GM21528 (cell line): Measurements from ENCODE around the gene LTBR.
"Not testable (repeated sequence)": the region's sequence is repeated elsewhere in the genome, so short reads cannot be mapped to it uniquely, and the experiment has no call there.

Source experiments
- ATAC-seq: cut with Tn5 transposase; IDR thresholded peaks from one replicate; pipeline ENCODE4 v1.9.1; 2021; ENCODE audit warnings: mild to moderate bottlenecking, moderate library complexity; ENCODE audit not compliant: unreplicated experiment, low FRiP score

The LTBR gene

DNA sequence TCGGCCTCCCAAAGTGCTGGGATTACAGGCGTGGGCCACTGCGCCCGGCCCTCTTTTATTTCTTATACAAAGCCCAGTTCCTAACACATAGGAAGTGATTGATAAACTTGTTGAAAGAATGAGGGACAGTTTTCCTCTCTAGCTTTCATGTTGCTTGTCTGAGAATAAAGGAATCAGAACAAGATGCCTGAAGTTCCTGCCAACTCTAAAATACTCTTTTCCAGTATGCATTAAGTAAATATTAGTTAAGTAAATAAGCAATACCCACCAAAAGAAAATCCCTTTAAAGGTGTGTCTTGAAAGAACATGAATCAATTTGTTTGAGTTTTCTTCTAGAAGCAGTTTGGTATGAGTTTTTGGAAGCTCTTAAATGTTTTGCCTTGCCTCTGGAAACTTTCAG lies 36.4 kb downstream of the LTBR start:
- ATAC-seq = no peak

GRCh38 chr12:6423267-6424007 lies 39.5 kb downstream of the LTBR start:
- no peak for ATAC-seq

DNA sequence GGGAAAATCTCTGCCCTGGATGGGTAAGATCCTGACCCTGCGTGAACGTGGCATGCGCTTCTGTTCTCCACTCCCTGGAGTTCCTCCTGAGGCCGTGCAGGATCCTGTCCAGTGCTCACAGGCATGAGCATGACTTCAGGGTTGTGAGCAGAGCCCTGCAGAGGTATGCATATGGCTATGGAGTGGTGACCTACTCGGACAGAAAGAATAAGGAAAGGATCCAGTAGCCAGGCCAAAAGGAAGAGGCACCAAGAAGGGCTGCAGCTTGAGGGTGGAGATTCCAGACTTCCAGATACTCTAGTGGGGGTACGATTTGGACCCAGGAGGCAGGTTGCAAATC lies 40.0 kb downstream of the LTBR start:
- no peak for ATAC-seq

- ATAC-seq = no peak
These were observed 40.9 kb downstream of the LTBR start for GRCh38 chr12:6424866-6425265.

DNA sequence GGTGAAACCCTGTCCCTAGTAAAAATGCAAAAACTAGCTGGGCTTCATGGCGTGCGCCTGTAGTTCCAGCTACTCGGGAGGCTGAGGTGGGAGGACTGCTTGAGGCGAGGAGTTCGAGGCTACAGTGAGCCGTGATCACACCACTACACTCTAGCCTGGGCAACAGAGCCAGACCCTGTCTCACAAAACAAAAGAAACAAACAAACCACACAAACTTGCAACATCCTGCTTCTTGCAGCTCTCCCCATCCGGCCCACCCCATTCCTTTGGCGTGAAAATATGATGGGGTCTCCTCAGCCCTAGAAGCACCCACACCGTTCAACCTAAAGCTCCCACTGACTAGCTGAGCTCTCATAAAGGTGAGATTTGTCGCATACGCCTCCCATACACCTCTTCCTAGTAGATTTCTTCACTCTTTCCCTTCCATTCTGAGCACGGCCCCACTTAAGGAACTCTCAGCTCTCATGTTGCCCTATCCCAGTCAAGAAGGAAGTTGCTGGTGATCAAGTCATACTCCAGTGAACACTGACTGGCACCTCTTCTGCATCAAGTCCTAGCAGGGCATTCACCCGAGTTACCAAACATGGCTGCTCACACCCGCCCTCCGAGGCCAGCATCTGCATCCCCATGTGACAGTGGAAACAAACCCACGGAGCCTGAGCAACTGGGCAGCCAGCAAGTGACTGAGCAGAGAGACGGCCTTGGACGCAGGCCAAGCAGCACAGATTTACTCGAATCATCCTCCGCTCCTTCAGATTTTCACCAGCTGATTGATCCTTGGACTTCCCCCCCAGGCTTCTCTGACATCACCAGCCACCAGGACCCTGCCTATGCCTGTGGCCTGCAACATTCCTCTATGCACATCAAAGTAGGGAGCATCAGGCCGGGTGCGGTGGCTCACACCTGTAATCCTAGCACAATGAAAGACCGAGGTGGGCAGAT lies 41.9 kb downstream of the LTBR start:
- no peak for ATAC-seq

DNA sequence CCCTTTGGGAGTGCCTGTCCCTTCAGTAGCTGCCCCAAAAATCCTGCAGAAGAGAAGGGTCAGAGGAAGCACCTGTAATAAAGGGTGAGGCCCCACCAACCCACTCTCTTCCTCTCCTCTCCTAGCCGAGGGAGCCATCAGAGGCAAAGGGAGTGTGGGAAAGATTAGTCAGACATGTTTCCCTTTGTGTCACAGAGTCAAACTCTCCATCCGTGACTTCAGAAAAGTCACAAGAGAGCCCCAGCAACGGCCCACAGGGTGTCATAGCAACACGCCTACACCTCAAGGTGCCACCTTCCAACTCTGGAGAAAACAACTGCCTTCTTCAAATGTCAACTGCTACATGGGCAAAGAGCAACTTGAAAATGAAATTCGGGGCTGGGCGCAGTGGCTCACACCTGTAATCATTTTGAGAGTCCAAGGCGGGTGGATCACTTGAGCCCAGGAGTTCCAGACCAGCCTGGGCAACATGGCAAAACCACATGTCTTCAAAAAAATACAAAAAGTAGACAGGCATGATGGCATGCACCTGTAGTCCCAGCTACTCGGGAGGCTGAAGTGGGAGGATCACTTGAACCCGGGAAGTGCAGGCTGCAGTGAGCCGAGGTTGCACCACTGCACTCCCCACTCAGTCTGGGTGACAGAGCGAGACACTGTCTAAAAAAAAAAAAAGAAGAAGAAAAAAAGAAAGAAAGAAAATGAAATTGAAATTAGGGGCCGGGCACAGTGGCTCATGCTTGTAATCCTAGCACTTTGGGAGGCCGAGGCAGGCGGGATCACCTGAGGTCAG lies 43.1 kb downstream of the LTBR start:
- ATAC-seq = peak; percentile 66

DNA sequence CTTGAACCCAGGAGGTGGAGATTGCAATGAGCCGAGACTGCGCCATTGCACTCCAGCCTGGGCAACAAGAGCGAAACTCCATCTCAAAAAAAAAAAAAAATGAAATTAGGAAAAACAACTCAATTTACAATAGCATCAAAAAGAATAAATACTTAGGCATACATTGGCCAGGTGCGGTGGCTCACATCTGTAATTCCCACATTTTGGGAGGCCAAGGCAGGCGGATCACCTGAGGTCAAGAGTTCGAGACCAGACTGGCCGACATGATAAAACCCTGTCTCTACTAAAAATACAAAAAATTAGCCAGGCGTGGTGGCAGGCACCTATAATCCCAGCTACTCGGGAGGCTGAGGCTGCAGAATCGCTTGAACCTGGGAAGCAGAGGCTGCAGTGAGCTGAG lies 43.8 kb downstream of the LTBR start:
- ATAC-seq = not testable (repeated sequence)

DNA sequence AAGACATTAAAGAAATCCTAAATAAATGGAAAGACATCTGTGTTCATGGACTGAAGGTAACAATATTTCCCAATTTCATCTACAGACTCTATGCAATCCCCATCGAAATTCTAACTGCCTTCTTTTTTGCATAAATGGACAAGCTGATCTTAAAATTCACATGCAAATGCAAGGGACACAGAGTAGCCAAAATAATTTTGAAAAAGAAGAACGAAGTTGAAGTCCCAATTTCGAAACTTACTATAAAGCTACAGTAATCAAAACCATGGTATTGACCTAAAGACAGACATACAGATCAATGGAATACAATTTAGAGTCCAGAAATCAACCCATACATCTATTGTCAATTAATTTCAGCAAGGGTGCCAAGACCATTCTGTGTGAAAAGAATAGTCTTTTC lies 44.4 kb downstream of the LTBR start:
- ATAC-seq = no peak

DNA sequence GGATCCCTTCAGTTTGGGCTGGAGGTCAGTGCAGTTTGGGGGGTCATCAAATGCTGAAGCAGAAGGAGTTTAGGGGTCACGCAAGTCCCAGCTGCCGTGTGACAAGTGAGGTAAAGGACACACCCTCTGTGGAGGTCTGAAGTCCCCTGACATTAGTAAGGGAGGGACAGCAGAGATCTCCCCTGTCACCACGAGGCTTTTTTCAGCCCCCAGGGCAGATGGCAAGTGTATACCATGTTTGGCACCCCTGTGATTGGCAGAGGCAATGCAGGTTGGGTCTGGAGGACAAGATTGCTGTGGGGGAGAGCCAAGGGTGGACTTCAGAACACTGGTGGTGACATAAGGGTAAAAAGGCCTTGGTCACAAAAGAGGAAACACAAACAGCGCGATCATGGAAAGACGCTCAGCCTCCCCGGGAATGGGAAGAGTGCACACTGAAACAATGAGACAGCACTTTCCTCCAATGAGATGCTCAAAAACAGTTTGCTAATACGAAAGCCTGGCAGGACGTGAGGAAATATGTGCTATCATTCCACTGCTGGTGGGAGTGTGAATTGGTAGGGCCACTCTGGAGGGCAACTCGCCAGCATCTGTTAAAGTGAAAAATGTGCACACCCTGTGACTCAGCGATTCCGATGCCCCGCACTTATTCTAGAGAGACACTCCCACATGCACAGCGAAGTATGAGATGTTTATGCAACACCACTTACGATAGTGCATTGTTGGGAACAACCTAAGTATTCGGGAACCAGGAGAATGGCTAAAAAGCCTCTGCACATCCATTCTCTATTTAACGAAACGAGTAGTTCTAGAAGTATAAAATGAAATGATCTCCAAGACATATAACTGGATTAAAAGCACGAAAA lies 46.4 kb downstream of the LTBR start:
- no peak for ATAC-seq

GRCh38 chr12:6432991-6433390 lies 49.0 kb downstream of the LTBR start:
- no peak for ATAC-seq

DNA sequence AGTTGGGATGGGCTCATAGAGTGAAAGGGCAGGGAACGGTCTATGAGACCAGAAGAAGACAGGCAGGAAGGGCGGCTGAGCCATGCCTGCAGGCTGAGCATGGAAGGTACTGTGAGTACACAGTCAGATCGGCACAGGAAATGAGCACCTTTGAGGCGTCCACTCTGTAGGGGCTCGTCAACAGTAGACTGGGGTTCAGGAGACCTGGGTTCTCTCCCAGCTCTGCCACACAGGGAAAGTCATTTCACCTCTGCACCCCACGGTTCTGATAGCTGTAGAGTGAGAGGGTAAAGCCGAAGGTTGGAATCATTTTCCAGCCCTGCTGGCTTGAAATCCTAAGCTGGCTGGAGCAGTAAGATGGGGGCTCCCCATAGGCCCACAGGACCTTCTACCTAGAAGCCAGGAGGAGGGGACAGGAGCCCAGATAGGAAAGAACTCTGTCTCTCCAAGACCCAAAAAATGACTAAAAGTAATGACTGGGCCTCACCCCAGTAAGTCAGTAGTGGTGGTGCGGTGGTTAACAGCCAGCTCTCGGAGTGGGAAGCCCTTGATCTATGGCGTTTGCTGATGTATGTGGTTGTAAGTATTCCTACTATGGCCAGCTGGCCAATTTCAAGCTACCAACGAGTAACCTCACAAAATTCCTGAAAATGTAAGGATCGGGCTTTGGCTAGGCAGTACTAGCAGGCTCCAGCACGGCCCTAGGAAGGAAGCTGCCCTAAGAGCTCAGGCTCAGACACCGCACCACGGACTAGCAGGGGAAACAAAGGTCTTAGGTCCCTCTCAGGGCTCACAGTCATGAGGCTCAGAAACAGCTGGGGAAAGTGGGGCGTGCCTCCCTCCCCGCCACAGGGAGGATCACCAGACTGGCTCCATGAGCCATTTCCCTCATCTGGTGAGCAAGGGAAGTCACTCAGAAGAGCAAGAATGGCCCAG lies 50.5 kb downstream of the LTBR start:
- ATAC-seq = no peak

GRCh38 chr12:6435961-6436715 lies 52.2 kb downstream of the LTBR start:
- ATAC-seq = no peak

DNA sequence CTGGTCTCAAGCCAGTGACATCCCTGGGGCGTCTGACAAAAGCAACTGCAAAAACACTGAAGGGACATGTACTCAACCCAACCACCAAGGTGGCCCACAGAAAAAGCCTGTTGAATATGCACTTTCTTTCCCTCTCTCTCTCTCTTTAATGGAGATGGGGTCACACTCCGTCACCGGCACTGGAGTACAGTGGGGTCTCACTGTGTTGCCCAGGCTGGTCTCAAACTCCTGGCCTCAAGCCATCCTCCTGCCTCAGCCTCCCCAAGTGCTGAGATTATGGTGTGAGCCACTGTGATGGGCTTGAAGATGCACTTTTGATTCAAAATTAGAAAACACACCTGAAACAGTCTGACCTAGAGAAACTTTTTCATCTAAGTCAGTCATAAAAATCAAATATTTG lies 53.6 kb downstream of the LTBR start:
- ATAC-seq = no peak

GRCh38 chr12:6438345-6438744 lies 54.4 kb downstream of the LTBR start:
- no peak for ATAC-seq

DNA sequence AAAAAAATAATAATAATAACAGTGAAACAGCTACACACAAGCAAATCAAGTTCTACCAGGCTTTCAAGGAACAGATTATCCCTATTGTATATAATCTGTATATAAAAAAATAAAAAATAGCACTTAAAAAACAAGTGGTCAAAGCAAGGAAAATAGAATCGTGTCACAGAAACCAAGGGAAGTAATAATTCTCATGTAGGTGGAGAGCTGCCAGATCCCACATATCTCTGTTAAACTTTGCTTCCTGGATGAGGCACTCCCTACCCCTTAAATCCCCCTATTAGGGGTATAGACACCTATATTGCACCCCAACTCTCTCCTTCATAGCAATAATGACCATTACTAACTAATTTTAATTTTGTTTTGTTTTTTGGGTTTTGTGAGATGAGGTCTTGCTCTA lies 56.4 kb downstream of the LTBR start:
- no peak for ATAC-seq
